Nephron (organoid): ENCODE results near the gene DUSP5.
"Not testable (repeated sequence)": the region's sequence is repeated elsewhere in the genome, so short reads cannot be mapped to it uniquely, and the experiment has no call there.

Source experiments
- H3K27ac Mint-ChIP-seq, 3 experiments: 2 replicates each; pipeline ENCODE4 v1.8.0; 2020; ENCODE audit warnings: mixed read lengths in 3 of 3, mild to moderate bottlenecking in 2 of 3, moderate library complexity in 1 of 3
- H3K27me3 Mint-ChIP-seq: 2 replicates; pipeline ENCODE4 v1.8.0; 2021; ENCODE audit warnings: low read depth, mild to moderate bottlenecking, moderate library complexity, mixed read lengths
- H3K36me3 Mint-ChIP-seq: 2 replicates; pipeline ENCODE4 v1.8.0; 2020; ENCODE audit warnings: low read depth, mixed read lengths
- H3K4me1 Mint-ChIP-seq: 2 replicates; pipeline ENCODE4 v1.8.0; 2020; ENCODE audit warnings: mixed read lengths
- H3K4me3 Mint-ChIP-seq, 3 experiments: 2 replicates each; pipeline ENCODE4 v1.8.0; 2020; ENCODE audit warnings: mild to moderate bottlenecking in 3 of 3, mixed read lengths in 3 of 3, moderate library complexity in 2 of 3
- H3K9me3 Mint-ChIP-seq: 2 replicates; pipeline ENCODE4 v1.8.0; 2020; ENCODE audit warnings: mixed read lengths
- CTCF ChIP-seq, 3 experiments: fragments of 200-600 bp; sonication (generic); IDR thresholded peaks; one replicate each; pipeline ENCODE4 v1.5.0; 2021; ENCODE audit warnings: antibody characterized with exemption in 3 of 3; ENCODE audit not compliant: unreplicated experiment in 3 of 3

Gene DUSP5

GRCh38 chr10:110462166-110463095, 35.3 kb upstream of the DUSP5 start:
- no peaks in the 10 kb centered on the region for H3K36me3 Mint-ChIP-seq
- peaks cover 6% of the 10 kb centered on the region for H3K27me3 Mint-ChIP-seq
- H3K9me3 Mint-ChIP-seq: peaks cover under 1% of the 10 kb centered on the region
- H3K4me3 Mint-ChIP-seq: no peak overlapping the region
- H3K4me1 Mint-ChIP-seq: peaks cover 33% of the 10 kb centered on the region
- no peak for TF ChIP-seq CTCF (IDR thresholded peaks at IDR 0.05; ENCODE audit: unreplicated experiment in 3 of 3)
- peak overlapping the region; percentile 38 to 85 (median 44) for H3K27ac Mint-ChIP-seq

- not testable (repeated sequence) for H3K36me3 Mint-ChIP-seq, H3K27me3 Mint-ChIP-seq, H3K27ac Mint-ChIP-seq, H3K4me3 Mint-ChIP-seq
- Mint-ChIP-seq H3K9me3 (peaks cover 10% of the 10 kb centered on the region), H3K4me1 (peaks cover 11% of the 10 kb centered on the region)
Measured at GRCh38 chr10:110468258-110468657, 29.4 kb upstream of the DUSP5 start.

- not testable (repeated sequence) for H3K4me1 Mint-ChIP-seq, H3K27me3 Mint-ChIP-seq, H3K4me3 Mint-ChIP-seq, H3K27ac Mint-ChIP-seq, H3K36me3 Mint-ChIP-seq
- peaks cover 10% of the 10 kb centered on the region for H3K9me3 Mint-ChIP-seq
Measured at GRCh38 chr10:110470541-110470940, 27.2 kb upstream of the DUSP5 start.

GRCh38 chr10:110471566-110472139, 26.1 kb upstream of the DUSP5 start:
- peaks cover 4% of the 10 kb centered on the region for H3K36me3 Mint-ChIP-seq
- peaks cover 5% of the 10 kb centered on the region for H3K27me3 Mint-ChIP-seq
- no peak for TF ChIP-seq CTCF (IDR thresholded peaks at IDR 0.05; ENCODE audit: unreplicated experiment in 3 of 3)
- H3K9me3 Mint-ChIP-seq: peaks cover 10% of the 10 kb centered on the region
- peaks cover 5% of the 10 kb centered on the region for H3K4me1 Mint-ChIP-seq
- no peak overlapping the region for H3K4me3 Mint-ChIP-seq
- H3K27ac Mint-ChIP-seq: peak overlapping the region in 1 of 3 experiments; percentile 37

GRCh38 chr10:110474017-110474416, 23.7 kb upstream of the DUSP5 start:
- Mint-ChIP-seq H3K4me3 (no peak overlapping the region), H3K36me3 (peaks cover 4% of the 10 kb centered on the region), H3K27me3 (peaks cover 5% of the 10 kb centered on the region), H3K9me3 (peaks cover 8% of the 10 kb centered on the region), H3K4me1 (peaks cover 5% of the 10 kb centered on the region), H3K27ac (peak overlapping the region; percentile 6 to 85 (median 57))
- no peak for TF ChIP-seq CTCF (IDR thresholded peaks at IDR 0.05; ENCODE audit: unreplicated experiment in 3 of 3)

- Mint-ChIP-seq H3K4me1 (peaks cover 5% of the 10 kb centered on the region), H3K27me3 (peaks cover 5% of the 10 kb centered on the region), H3K36me3 (peaks cover 4% of the 10 kb centered on the region), H3K4me3 (no peak overlapping the region), H3K27ac (peak overlapping the region; percentile 6 to 85 (median 57)), H3K9me3 (peaks cover 5% of the 10 kb centered on the region)
- no peak for TF ChIP-seq CTCF (IDR thresholded peaks at IDR 0.05; ENCODE audit: unreplicated experiment in 3 of 3)
Measured at GRCh38 chr10:110474826-110475225, 22.9 kb upstream of the DUSP5 start.
